ENCODE measurements around the gene TFDP2. TPM values are rescaled to one million over a fixed set of nuclear protein-coding genes. Genes with fewer than 3 reads are reported as not detected.

Gene TFDP2
- total and polyA plus RNA-seq, 3 experiments from 2014 or later, result 22.6 to 38.3 (median 31.0) TPM

- H3K36me3 Mint-ChIP-seq, result peaks cover 0 to 5% (median 1%) of the 10 kb centered on the region in 3 donors
- H3K27ac Mint-ChIP-seq, result no peak overlapping the region
- H3K27ac ChIP-seq (ENCODE audit: low read depth, low read length), result no peak overlapping the region
- no peaks in the 10 kb centered on the region for H3K27me3 ChIP-seq (ENCODE audit: insufficient read depth, low read length, poor library complexity, severe bottlenecking)
- H3K4me1 ChIP-seq (ENCODE audit: insufficient read depth, low read length), result no peaks in the 10 kb centered on the region
- peaks cover 7 to 37% (median 16%) of the 10 kb centered on the region in 3 donors for H3K4me1 Mint-ChIP-seq
- no peaks in the 10 kb centered on the region for H3K9me3 ChIP-seq (ENCODE audit: low read length)
- H3K9me3 Mint-ChIP-seq, result no peaks in the 10 kb centered on the region
- no peaks in the 10 kb centered on the region for H3K27me3 Mint-ChIP-seq
- H3K36me3 ChIP-seq (ENCODE audit: insufficient read depth, low read length), result no peaks in the 10 kb centered on the region
- POLR2A ChIA-PET, result no interaction called here
- H3K4me3 ChIP-seq (ENCODE audit: low read length), result no peak overlapping the region
- DNase-seq, result no peak
- no peak overlapping the region for H3K4me3 Mint-ChIP-seq
- CTCF ChIA-PET, result no interaction called here
Measured at GRCh38 chr3:142033292-142033691, 116.1 kb downstream of the TFDP2 start.

GRCh38 chr3:142031575-142031974 lies 117.8 kb downstream of the TFDP2 start:
- peaks cover 16 to 48% (median 29%) of the 10 kb centered on the region in 3 donors for H3K4me1 Mint-ChIP-seq
- peaks cover 1 to 5% (median 2%) of the 10 kb centered on the region in 3 donors for H3K36me3 Mint-ChIP-seq
- no peak overlapping the region for H3K4me3 Mint-ChIP-seq
- Histone ChIP-seq H3K4me3 (ENCODE audit: low read length) (no peak overlapping the region), H3K36me3 (ENCODE audit: insufficient read depth, low read length) (no peaks in the 10 kb centered on the region), H3K9me3 (ENCODE audit: low read length) (no peaks in the 10 kb centered on the region), H3K27ac (ENCODE audit: low read depth, low read length) (no peak overlapping the region), H3K4me1 (ENCODE audit: insufficient read depth, low read length) (peaks cover 4% of the 10 kb centered on the region), H3K27me3 (ENCODE audit: insufficient read depth, low read length, poor library complexity, severe bottlenecking) (no peaks in the 10 kb centered on the region)
- ChIA-PET POLR2A (no interaction called here), CTCF (no interaction called here)
- DNase-seq, result no peak
- H3K27ac Mint-ChIP-seq, result no peak overlapping the region
- H3K27me3 Mint-ChIP-seq, result no peaks in the 10 kb centered on the region
- no peaks in the 10 kb centered on the region for H3K9me3 Mint-ChIP-seq

DNA sequence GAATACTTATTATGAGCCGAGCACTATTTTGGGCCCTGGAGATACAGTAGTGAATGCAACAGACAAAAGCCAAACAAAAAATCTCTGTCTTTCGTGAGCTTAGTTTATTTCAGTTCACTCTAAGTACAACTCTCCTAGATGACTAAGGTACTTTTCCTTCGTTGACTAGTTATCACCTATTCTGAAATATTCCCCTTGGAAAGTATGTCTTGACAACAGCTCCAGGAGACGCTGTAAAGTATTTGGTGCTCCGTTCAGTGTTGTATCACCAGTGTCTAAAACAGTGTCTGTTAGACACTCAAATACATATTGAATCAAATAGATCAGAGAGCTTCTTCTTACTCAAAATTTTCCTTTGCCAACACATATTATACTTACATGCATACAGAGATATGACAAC lies 119.6 kb downstream of the TFDP2 start:
- no peaks in the 10 kb centered on the region for H3K27me3 ChIP-seq (ENCODE audit: insufficient read depth, low read length, poor library complexity, severe bottlenecking)
- Mint-ChIP-seq H3K27me3 (no peaks in the 10 kb centered on the region), H3K36me3 (peaks cover 0 to 2% (median 1%) of the 10 kb centered on the region in 3 donors), H3K4me3 (no peak overlapping the region), H3K4me1 (peaks cover 16 to 49% (median 31%) of the 10 kb centered on the region in 3 donors), H3K27ac (peak overlapping the region in 1 of 8 donors; percentile 69), H3K9me3 (no peaks in the 10 kb centered on the region)
- H3K36me3 ChIP-seq (ENCODE audit: insufficient read depth, low read length), result no peaks in the 10 kb centered on the region
- ChIA-PET CTCF (interaction anchor here (0.7 kb wide), 1 partner anchor 328 kb away, joined by 4 read pairs; no protein-coding TSS in a partner anchor), POLR2A (no interaction called here)
- peaks cover 4% of the 10 kb centered on the region for H3K4me1 ChIP-seq (ENCODE audit: insufficient read depth, low read length)
- DNase-seq, result no peak
- H3K9me3 ChIP-seq (ENCODE audit: low read length), result no peaks in the 10 kb centered on the region
- no peak overlapping the region for H3K4me3 ChIP-seq (ENCODE audit: low read length)
- H3K27ac ChIP-seq (ENCODE audit: low read depth, low read length), result peak overlapping the region; percentile 9

DNA sequence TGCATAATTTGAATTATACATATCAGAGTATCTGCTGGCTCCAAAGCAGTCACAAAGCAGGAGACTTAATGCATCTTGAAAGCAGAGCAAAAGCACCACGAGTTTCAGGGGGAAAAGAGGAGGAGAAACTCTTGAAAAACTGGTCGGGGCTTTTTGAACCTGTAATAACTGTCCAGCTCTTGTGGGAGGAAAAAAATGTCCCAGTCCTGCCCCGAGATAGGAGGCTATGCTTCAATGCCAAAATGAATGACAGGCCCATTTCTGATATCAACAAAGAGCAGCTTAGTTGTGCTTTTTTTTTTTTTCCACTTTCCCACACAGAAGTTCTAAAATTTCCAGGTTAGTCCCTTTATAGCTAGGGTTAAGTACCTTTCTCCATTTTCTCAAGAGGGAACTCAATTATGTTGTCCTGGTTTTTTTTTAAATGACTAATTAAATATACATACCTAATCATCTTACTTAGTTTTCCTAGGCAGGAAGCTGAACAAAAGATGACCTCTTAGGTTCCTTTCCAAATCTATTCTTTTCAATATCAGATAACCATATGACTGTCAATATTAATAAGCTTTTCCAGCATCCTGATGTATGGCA lies 120.2 kb downstream of the TFDP2 start:
- H3K27ac Mint-ChIP-seq, result peak overlapping the region in 3 of 8 donors; percentile 40 to 45 (median 45)
- no peak for DNase-seq
- no peaks in the 10 kb centered on the region for H3K9me3 ChIP-seq (ENCODE audit: low read length)
- peaks cover 16 to 49% (median 31%) of the 10 kb centered on the region in 3 donors for H3K4me1 Mint-ChIP-seq
- H3K36me3 Mint-ChIP-seq, result peaks cover 0 to 4% (median 3%) of the 10 kb centered on the region in 3 donors
- POLR2A ChIA-PET, result no interaction called here
- H3K36me3 ChIP-seq (ENCODE audit: insufficient read depth, low read length), result no peaks in the 10 kb centered on the region
- peaks cover 4% of the 10 kb centered on the region for H3K4me1 ChIP-seq (ENCODE audit: insufficient read depth, low read length)
- H3K27me3 Mint-ChIP-seq, result no peaks in the 10 kb centered on the region
- H3K27me3 ChIP-seq (ENCODE audit: insufficient read depth, low read length, poor library complexity, severe bottlenecking), result no peaks in the 10 kb centered on the region
- CTCF ChIA-PET, result interaction anchor here (0.6 kb wide), 1 partner anchor 30 kb away, joined by 3 read pairs; no protein-coding TSS in a partner anchor
- H3K4me3 Mint-ChIP-seq, result peak overlapping the region in 1 of 7 donors; percentile 21
- peak overlapping the region; percentile 9 for H3K27ac ChIP-seq (ENCODE audit: low read depth, low read length)
- H3K9me3 Mint-ChIP-seq, result no peaks in the 10 kb centered on the region
- no peak overlapping the region for H3K4me3 ChIP-seq (ENCODE audit: low read length)

- peak overlapping the region; percentile 57 for H3K27ac ChIP-seq (ENCODE audit: low read depth, low read length)
Measured at GRCh38 chr3:142028243-142028777, 121.0 kb downstream of the TFDP2 start.

DNA sequence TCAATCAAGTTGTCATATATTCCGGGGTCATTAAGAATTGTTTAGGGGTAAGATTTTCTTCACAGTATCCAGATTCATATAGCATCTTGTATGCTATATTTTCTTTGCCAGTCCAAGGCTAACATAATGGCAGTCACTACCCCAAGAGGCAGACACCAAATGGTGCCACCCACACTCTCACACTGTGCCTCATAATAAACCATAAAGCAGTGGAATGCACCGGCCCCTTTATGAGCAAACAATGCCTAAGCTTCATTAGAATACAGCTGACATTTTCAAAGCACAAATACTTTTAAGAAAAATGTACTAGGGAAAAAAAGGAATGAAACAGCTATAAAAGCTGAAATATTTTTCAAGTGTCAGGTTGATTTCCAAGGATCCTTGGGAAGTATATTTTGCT lies 121.6 kb downstream of the TFDP2 start:
- H3K4me3 ChIP-seq (ENCODE audit: low read length), result peak overlapping the region; percentile 62
- peaks cover 16 to 49% (median 31%) of the 10 kb centered on the region in 3 donors for H3K4me1 Mint-ChIP-seq
- CTCF ChIA-PET, result no interaction called here
- no peaks in the 10 kb centered on the region for H3K27me3 ChIP-seq (ENCODE audit: insufficient read depth, low read length, poor library complexity, severe bottlenecking)
- H3K27ac Mint-ChIP-seq, result peak overlapping the region in 5 of 8 donors; percentile 30 to 72 (median 45)
- H3K36me3 ChIP-seq (ENCODE audit: insufficient read depth, low read length), result no peaks in the 10 kb centered on the region
- H3K9me3 ChIP-seq (ENCODE audit: low read length), result no peaks in the 10 kb centered on the region
- H3K4me3 Mint-ChIP-seq, result peak overlapping the region; percentile 38 to 85 (median 70)
- no peaks in the 10 kb centered on the region for H3K27me3 Mint-ChIP-seq
- H3K4me1 ChIP-seq (ENCODE audit: insufficient read depth, low read length), result peaks cover 4% of the 10 kb centered on the region
- H3K27ac ChIP-seq (ENCODE audit: low read depth, low read length), result peak overlapping the region; percentile 57
- peak in 1 of 5 donors; percentile 12 for DNase-seq
- POLR2A ChIA-PET, result no interaction called here
- peaks cover 0 to 5% (median 4%) of the 10 kb centered on the region in 3 donors for H3K36me3 Mint-ChIP-seq
- H3K9me3 Mint-ChIP-seq, result no peaks in the 10 kb centered on the region

More at GRCh38 chr3:142028243-142028777, 121.0 kb downstream of the TFDP2 start:
- Mint-ChIP-seq H3K4me3 (peak overlapping the region; percentile 76 to 88 (median 81)), H3K9me3 (no peaks in the 10 kb centered on the region), H3K4me1 (peaks cover 16 to 49% (median 31%) of the 10 kb centered on the region in 3 donors), H3K27me3 (no peaks in the 10 kb centered on the region), H3K36me3 (peaks cover 0 to 5% (median 4%) of the 10 kb centered on the region in 3 donors), H3K27ac (peak overlapping the region; percentile 4 to 79 (median 50))
- Histone ChIP-seq H3K4me1 (ENCODE audit: insufficient read depth, low read length) (peaks cover 4% of the 10 kb centered on the region), H3K4me3 (ENCODE audit: low read length) (peak overlapping the region; percentile 62), H3K27me3 (ENCODE audit: insufficient read depth, low read length, poor library complexity, severe bottlenecking) (no peaks in the 10 kb centered on the region), H3K36me3 (ENCODE audit: insufficient read depth, low read length) (no peaks in the 10 kb centered on the region), H3K9me3 (ENCODE audit: low read length) (no peaks in the 10 kb centered on the region)
- DNase-seq, result peak in 2 of 5 donors; percentile 23 to 56
- ChIA-PET CTCF (interaction anchor here (0.6 kb wide), 1 partner anchor 31 kb away, joined by 3 read pairs; no protein-coding TSS in a partner anchor), POLR2A (no interaction called here)

- CTCF ChIA-PET, result no interaction called here
- POLR2A ChIA-PET, result no interaction called here
- peak overlapping the region; percentile 38 to 85 (median 70) for H3K4me3 Mint-ChIP-seq
- DNase-seq, result no peak
- H3K27me3 Mint-ChIP-seq, result no peaks in the 10 kb centered on the region
- H3K27ac Mint-ChIP-seq, result peak overlapping the region in 3 of 8 donors; percentile 30 to 68 (median 45)
- H3K4me1 Mint-ChIP-seq, result peaks cover 16 to 45% (median 33%) of the 10 kb centered on the region in 3 donors
- no peaks in the 10 kb centered on the region for H3K27me3 ChIP-seq (ENCODE audit: insufficient read depth, low read length, poor library complexity, severe bottlenecking)
- peak overlapping the region; percentile 57 for H3K27ac ChIP-seq (ENCODE audit: low read depth, low read length)
- H3K4me1 ChIP-seq (ENCODE audit: insufficient read depth, low read length), result peaks cover 4% of the 10 kb centered on the region
- H3K36me3 ChIP-seq (ENCODE audit: insufficient read depth, low read length), result no peaks in the 10 kb centered on the region
- no peaks in the 10 kb centered on the region for H3K9me3 ChIP-seq (ENCODE audit: low read length)
- H3K9me3 Mint-ChIP-seq, result no peaks in the 10 kb centered on the region
- peaks cover 2 to 6% (median 4%) of the 10 kb centered on the region in 3 donors for H3K36me3 Mint-ChIP-seq
- H3K4me3 ChIP-seq (ENCODE audit: low read length), result peak overlapping the region; percentile 62
Measured at GRCh38 chr3:142027300-142027699, 122.0 kb downstream of the TFDP2 start.

- Histone ChIP-seq H3K36me3 (ENCODE audit: insufficient read depth, low read length) (no peaks in the 10 kb centered on the region), H3K9me3 (ENCODE audit: low read length) (no peaks in the 10 kb centered on the region), H3K4me3 (ENCODE audit: low read length) (no peak overlapping the region), H3K27me3 (ENCODE audit: insufficient read depth, low read length, poor library complexity, severe bottlenecking) (no peaks in the 10 kb centered on the region), H3K4me1 (ENCODE audit: insufficient read depth, low read length) (peaks cover 4% of the 10 kb centered on the region), H3K27ac (ENCODE audit: low read depth, low read length) (no peak overlapping the region)
- peak overlapping the region in 1 of 7 donors; percentile 1 for H3K4me3 Mint-ChIP-seq
- peaks cover 16 to 36% (median 34%) of the 10 kb centered on the region in 3 donors for H3K4me1 Mint-ChIP-seq
- peaks cover 4 to 6% (median 4%) of the 10 kb centered on the region in 3 donors for H3K36me3 Mint-ChIP-seq
- no peak overlapping the region for H3K27ac Mint-ChIP-seq
- CTCF ChIA-PET, result no interaction called here
- no peaks in the 10 kb centered on the region for H3K9me3 Mint-ChIP-seq
- no peaks in the 10 kb centered on the region for H3K27me3 Mint-ChIP-seq
- POLR2A ChIA-PET, result no interaction called here
- DNase-seq, result no peak
Measured at GRCh38 chr3:142026333-142026732, 123.0 kb downstream of the TFDP2 start.
